Endothelial cell of umbilical vein (primary cell): Measurements from ENCODE around the gene ANKRD28. TPM values are rescaled to one million over a fixed set of nuclear protein-coding genes. Genes with fewer than 3 reads are reported as not detected.

Source experiments
- BruUV-seq: library from RNA; stranded (reverse); fragments of 400-500 nt; replicated peaks from 2 replicates; lab custom pipeline; 2021; lab: Mats Ljungman, UMichigan
- CTCF ChIA-PET: fragments of 300-600, 350-600 bp; sonication (Branson Sonifier 250); formaldehyde crosslinking; loops from one replicate; lab custom pipeline; 2021; ENCODE audit warnings: antibody characterized with exemption, inconsistent platforms; lab: Charles Lee
- POLR2A ChIA-PET: fragments of 300-600, 350-600 bp; sonication (Branson Sonifier 250); formaldehyde crosslinking; loops from one replicate; lab custom pipeline; 2021; ENCODE audit warnings: antibody characterized with exemption, inconsistent platforms; lab: Charles Lee
- DNase-seq: peaks from one replicate; pipeline ENCODE4 v3.0.0-alpha.2; 2011; ENCODE audit warnings: low read depth, low spot score
- FAIRE-seq: peaks from 2 replicates; lab custom pipeline; 2011; peaks lifted over from hg19 to GRCh38; lab: Jason Lieb, UNC
- H2AFZ ChIP-seq: 2 replicates; pipeline ENCODE4 v1.6.0; 2012; ENCODE audit warnings: low read depth, low read length, control low read depth, inconsistent platforms
- H3K27ac ChIP-seq: 2 replicates; pipeline ENCODE4 v1.5.1; 2011; ENCODE audit warnings: low read depth, mild to moderate bottlenecking, control low read depth, low read length, moderate library complexity; ENCODE audit not compliant: insufficient read depth
- H3K27me3 ChIP-seq, 2 experiments: 2 replicates each; pipeline versions ENCODE4 v1.6.0 to v1.6.1; 2011; ENCODE audit warnings: low read length in 2 of 2, mixed read lengths in 1 of 2; ENCODE audit not compliant: control insufficient read depth in 2 of 2, insufficient read depth in 2 of 2
- H3K36me3 ChIP-seq, 2 experiments: 2 replicates in 1 of 2; 3 replicates in 1 of 2; pipeline ENCODE4 v1.5.1; 2011; ENCODE audit warnings: low read length in 2 of 2, mild to moderate bottlenecking in 1 of 2, moderate library complexity in 1 of 2; ENCODE audit not compliant: control insufficient read depth in 2 of 2, insufficient read depth in 2 of 2; ENCODE audit errors: extremely low read depth in 1 of 2
- H3K4me1 ChIP-seq: 3 replicates; pipeline ENCODE4 v1.5.1; 2011; ENCODE audit warnings: mild to moderate bottlenecking, low read length; ENCODE audit not compliant: control insufficient read depth, insufficient read depth; ENCODE audit errors: extremely low read depth
- H3K4me2 ChIP-seq: 2 replicates; pipeline ENCODE4 v1.6.1; 2011; ENCODE audit warnings: low read length, control low read depth, mixed read lengths; ENCODE audit not compliant: insufficient read depth
- H3K4me3 ChIP-seq, 3 experiments: fragments of 200-600 bp in 1 of 3; sonication (generic), shearing (Covaris generic) in 1 of 3; replicated peaks in 1 of 3; 2 replicates each; pipeline ENCODE4 v1.5.1; 2011 to 2016; ENCODE audit warnings: control low read depth in 3 of 3, low read length in 3 of 3, mild to moderate bottlenecking in 2 of 3, inconsistent platforms in 1 of 3, low read depth in 1 of 3, moderate library complexity in 1 of 3; ENCODE audit not compliant: insufficient read depth in 1 of 3
- H3K79me2 ChIP-seq: 2 replicates; pipeline ENCODE4 v1.6.0; 2012; ENCODE audit warnings: low read length, inconsistent platforms; ENCODE audit not compliant: control insufficient read depth, insufficient read depth
- H3K9ac ChIP-seq: replicated peaks from 2 replicates; pipeline ENCODE3; 2011; ENCODE audit warnings: low read length, control low read depth; ENCODE audit not compliant: insufficient read depth; ENCODE audit errors: extremely low read depth
- H3K9me1 ChIP-seq: replicated peaks from 3 replicates; pipeline ENCODE4 v1.6.0; 2011; ENCODE audit warnings: mild to moderate bottlenecking, low read length; ENCODE audit not compliant: control insufficient read depth, insufficient read depth; ENCODE audit errors: extremely low read depth
- H3K9me3 ChIP-seq: replicated peaks from 2 replicates; pipeline ENCODE4 v1.5.1; 2012; ENCODE audit warnings: low read length, inconsistent platforms; ENCODE audit not compliant: control insufficient read depth, insufficient read depth
- H4K20me1 ChIP-seq: replicated peaks from 2 replicates; pipeline ENCODE3; 2011; ENCODE audit warnings: mild to moderate bottlenecking, low read length; ENCODE audit not compliant: control insufficient read depth, insufficient read depth; ENCODE audit errors: extremely low read depth
- EZH2 ChIP-seq: IDR thresholded peaks from 2 replicates; pipeline ENCODE4 v1.6.1; 2012; ENCODE audit warnings: borderline replicate concordance, low read depth, mild to moderate bottlenecking, moderate library complexity, low read length, inconsistent platforms; ENCODE audit not compliant: severe bottlenecking
- FOS ChIP-seq: IDR thresholded peaks from 2 replicates; pipeline ENCODE4 v1.6.1; 2011; ENCODE audit warnings: mild to moderate bottlenecking, low read length, moderate library complexity, borderline replicate concordance; ENCODE audit not compliant: insufficient read depth
- GATA2 ChIP-seq: IDR thresholded peaks from 2 replicates; pipeline ENCODE4 v1.7.0; 2011; ENCODE audit warnings: low read depth, mild to moderate bottlenecking, moderate library complexity, mixed read lengths, low read length; ENCODE audit not compliant: insufficient read length, insufficient read depth
- JUN ChIP-seq: IDR thresholded peaks from 2 replicates; pipeline ENCODE4 v1.6.1; 2011; ENCODE audit warnings: borderline replicate concordance, low read depth; ENCODE audit not compliant: insufficient read length, insufficient read depth
- MYC ChIP-seq: IDR thresholded peaks from one replicate; pipeline ENCODE4 v1.6.1; 2011; ENCODE audit warnings: mild to moderate bottlenecking, low read depth, low read length
- POLR2A ChIP-seq: IDR thresholded peaks from 2 replicates; pipeline ENCODE4 v1.6.1; 2012; ENCODE audit warnings: low read depth, mild to moderate bottlenecking, control low read depth, low read length
- POLR2AphosphoS5 ChIP-seq: IDR thresholded peaks from 2 replicates; pipeline ENCODE4 v1.6.1; 2012; ENCODE audit warnings: low read depth, mild to moderate bottlenecking, control low read depth, low read length, moderate library complexity; ENCODE audit not compliant: insufficient read depth
- dilution Hi-C: fragments of 300-500 bp; cut with MboI; formaldehyde crosslinking; loops from one replicate; pipeline ENCODE4 v1.15.0; 2019; ENCODE audit warnings: low sequenced_read_pairs; ENCODE audit not compliant: extremely low pct_ligation_motif_present
- intact Hi-C: fragments of 100-400 bp; cut with micrococcal nuclease; formaldehyde crosslinking; loops from one replicate; pipeline ENCODE4 v1.10.0; 2022
- polyA plus RNA-seq, 4 experiments: library from polyadenylated mRNA; depleted of rRNA in 3 of 4; stranded (reverse) in 3 of 4; unstranded in 1 of 4; fragments of >200 nt; gene quantifications; 2 replicates each; pipeline versions ENCODE4 v1.2.1 to v1.2.3, GENCODE V29; 2011 to 2012; ENCODE audit warnings: missing spikeins in 1 of 4
- total RNA-seq: library from RNA; stranded (reverse); gene quantifications from 2 replicates; pipeline ENCODE4 v1.2.3, GENCODE V29; 2021
- TF ChIP-seq, protein P1 (sequence below), 2 donors: IDR thresholded peaks; 1 replicate in 1 of 2; 2 replicates in 1 of 2; pipeline ENCODE4 v1.5.1; 2011; ENCODE audit warnings: low read length in 2 of 2, mild to moderate bottlenecking in 2 of 2, moderate library complexity in 2 of 2, control low read depth in 1 of 2, inconsistent platforms in 1 of 2, low read depth in 1 of 2; ENCODE audit not compliant: insufficient read depth in 1 of 2; ENCODE audit errors: extremely low read depth in 1 of 2
- TF ChIP-seq, protein P2 (sequence below): IDR thresholded peaks from 2 replicates; pipeline ENCODE4 v1.6.1; 2011; ENCODE audit not compliant: insufficient read depth, insufficient read length

ANKRD28 gene
- total and polyA plus RNA-seq, 2 donors (not counting 3 experiments of a cell fraction or from before 2014, with no cell fraction given): 36.7 to 97.3 TPM

DNA sequence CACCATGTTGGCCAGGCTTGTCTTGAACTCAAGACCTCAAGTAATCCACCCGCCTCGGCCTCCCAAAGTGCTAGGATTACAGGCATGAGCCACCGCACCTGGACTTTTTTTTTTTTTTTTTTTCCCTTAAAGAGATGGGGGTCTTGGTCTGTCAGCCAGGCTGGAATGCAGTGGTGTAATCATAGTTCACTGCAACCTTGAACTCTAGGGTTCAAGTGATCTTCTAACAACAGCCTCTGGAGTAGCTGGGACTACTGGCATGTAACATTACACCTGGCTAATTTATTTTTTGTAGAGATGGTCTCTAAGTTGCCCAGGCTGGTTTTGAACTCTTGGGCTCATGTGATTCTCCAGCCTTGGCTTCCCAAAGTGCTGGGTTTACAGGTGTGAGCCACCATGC lies 81.6 kb downstream of the ANKRD28 start:
- H3K4me2 ChIP-seq: no peak overlapping the region
- H3K4me1 ChIP-seq: no peaks in the 10 kb centered on the region
- POLR2A ChIA-PET: interaction anchor here (0.7 kb wide), 1 partner anchor 40 kb away, joined by 3 read pairs; no protein-coding TSS in a partner anchor
- peaks cover 5 to 6% of the 10 kb centered on the region in 2 experiments for H3K36me3 ChIP-seq
- no peak overlapping the region for H3K27ac ChIP-seq
- FAIRE-seq: no peak
- CTCF ChIA-PET: no interaction called here
- no peak overlapping the region for H3K9ac ChIP-seq
- dilution Hi-C loops (no loop called here), intact Hi-C loops (no loop called here)
- H3K4me3 ChIP-seq: no peak overlapping the region
- H3K9me3 ChIP-seq: no peaks in the 10 kb centered on the region
- TF ChIP-seq POLR2A (no peak), GATA2 (no peak), FOS (no peak), JUN (no peak), POLR2AphosphoS5 (no peak), MYC (no peak), EZH2 (no peak)
- TF ChIP-seq, protein P1, sequence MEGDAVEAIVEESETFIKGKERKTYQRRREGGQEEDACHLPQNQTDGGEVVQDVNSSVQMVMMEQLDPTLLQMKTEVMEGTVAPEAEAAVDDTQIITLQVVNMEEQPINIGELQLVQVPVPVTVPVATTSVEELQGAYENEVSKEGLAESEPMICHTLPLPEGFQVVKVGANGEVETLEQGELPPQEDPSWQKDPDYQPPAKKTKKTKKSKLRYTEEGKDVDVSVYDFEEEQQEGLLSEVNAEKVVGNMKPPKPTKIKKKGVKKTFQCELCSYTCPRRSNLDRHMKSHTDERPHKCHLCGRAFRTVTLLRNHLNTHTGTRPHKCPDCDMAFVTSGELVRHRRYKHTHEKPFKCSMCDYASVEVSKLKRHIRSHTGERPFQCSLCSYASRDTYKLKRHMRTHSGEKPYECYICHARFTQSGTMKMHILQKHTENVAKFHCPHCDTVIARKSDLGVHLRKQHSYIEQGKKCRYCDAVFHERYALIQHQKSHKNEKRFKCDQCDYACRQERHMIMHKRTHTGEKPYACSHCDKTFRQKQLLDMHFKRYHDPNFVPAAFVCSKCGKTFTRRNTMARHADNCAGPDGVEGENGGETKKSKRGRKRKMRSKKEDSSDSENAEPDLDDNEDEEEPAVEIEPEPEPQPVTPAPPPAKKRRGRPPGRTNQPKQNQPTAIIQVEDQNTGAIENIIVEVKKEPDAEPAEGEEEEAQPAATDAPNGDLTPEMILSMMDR (IDR thresholded peaks at IDR 0.05; ENCODE audit: extremely low read depth in 1 of 2, insufficient read depth in 1 of 2, low read depth in 1 of 2, low read length in 2 of 2): no peak
- TF ChIP-seq, protein P2, sequence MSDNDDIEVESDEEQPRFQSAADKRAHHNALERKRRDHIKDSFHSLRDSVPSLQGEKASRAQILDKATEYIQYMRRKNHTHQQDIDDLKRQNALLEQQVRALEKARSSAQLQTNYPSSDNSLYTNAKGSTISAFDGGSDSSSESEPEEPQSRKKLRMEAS: no peak
- peaks cover 8% of the 10 kb centered on the region for H3K79me2 ChIP-seq
- no peaks in the 10 kb centered on the region for H3K27me3 ChIP-seq
- no peak for DNase-seq
- peaks cover 2% of the 10 kb centered on the region for H3K9me1 ChIP-seq
- no peak overlapping the region for H2AFZ ChIP-seq
- BruUV-seq: no TSS peak
- H4K20me1 ChIP-seq: no peaks in the 10 kb centered on the region
